ENCODE measurements around the gene PLEKHH1.
"Not testable (repeated sequence)": the region's sequence is repeated elsewhere in the genome, so short reads cannot be mapped to it uniquely, and the experiment has no call there.

Gene PLEKHH1

GRCh38 chr14:67583711-67584644, 50.9 kb downstream of the PLEKHH1 start:
- TF ChIP-seq CTCF (conservative IDR thresholded peaks at IDR 0.05; ENCODE audit: low read depth, low read length) = peak; percentile 77
- Histone ChIP-seq H2AFZ (ENCODE audit: low read depth) (no peak overlapping the region), H3K4me2 (no peak overlapping the region), H3K4me3 (IDR thresholded peaks at IDR 0.05; ENCODE audit: insufficient read depth, low read depth, low read length) (no peak overlapping the region), H3K9ac (no peak overlapping the region), H3K27ac (no peak overlapping the region), H3K4me1 (ENCODE audit: low read depth, poor library complexity, severe bottlenecking) (no peaks in the 10 kb centered on the region), H4K20me1 (ENCODE audit: insufficient read depth) (no peaks in the 10 kb centered on the region), H3K79me2 (ENCODE audit: insufficient read depth, low read depth) (no peaks in the 10 kb centered on the region), H3K36me3 (ENCODE audit: insufficient read depth) (no peaks in the 10 kb centered on the region), H3K27me3 (ENCODE audit: insufficient read depth, low read depth) (no peaks in the 10 kb centered on the region)

- TF ChIP-seq CTCF (conservative IDR thresholded peaks at IDR 0.05; ENCODE audit: low read depth, low read length) = no peak
- no peak overlapping the region for H3K9ac ChIP-seq
- H3K36me3 ChIP-seq (ENCODE audit: insufficient read depth) = no peaks in the 10 kb centered on the region
- H3K27me3 ChIP-seq (ENCODE audit: insufficient read depth, low read depth) = no peaks in the 10 kb centered on the region
- H3K4me2 ChIP-seq = no peak overlapping the region
- no peak overlapping the region for H2AFZ ChIP-seq (ENCODE audit: low read depth)
- no peaks in the 10 kb centered on the region for H3K4me1 ChIP-seq (ENCODE audit: low read depth, poor library complexity, severe bottlenecking)
- no peaks in the 10 kb centered on the region for H4K20me1 ChIP-seq (ENCODE audit: insufficient read depth)
- H3K79me2 ChIP-seq (ENCODE audit: insufficient read depth, low read depth) = no peaks in the 10 kb centered on the region
- no peak overlapping the region for H3K4me3 ChIP-seq (IDR thresholded peaks at IDR 0.05; ENCODE audit: insufficient read depth, low read depth, low read length)
- H3K27ac ChIP-seq = no peak overlapping the region
These were observed 51.9 kb downstream of the PLEKHH1 start for GRCh38 chr14:67584978-67585377.

- Histone ChIP-seq H3K79me2 (ENCODE audit: insufficient read depth, low read depth) (no peaks in the 10 kb centered on the region), H4K20me1 (ENCODE audit: insufficient read depth) (no peaks in the 10 kb centered on the region), H3K4me1 (ENCODE audit: low read depth, poor library complexity, severe bottlenecking) (no peaks in the 10 kb centered on the region), H3K27me3 (ENCODE audit: insufficient read depth, low read depth) (no peaks in the 10 kb centered on the region), H3K9ac (no peak overlapping the region), H3K4me2 (no peak overlapping the region), H3K4me3 (IDR thresholded peaks at IDR 0.05; ENCODE audit: insufficient read depth, low read depth, low read length) (no peak overlapping the region), H2AFZ (ENCODE audit: low read depth) (no peak overlapping the region), H3K27ac (no peak overlapping the region), H3K36me3 (ENCODE audit: insufficient read depth) (no peaks in the 10 kb centered on the region)
- no peak for TF ChIP-seq CTCF (conservative IDR thresholded peaks at IDR 0.05; ENCODE audit: low read depth, low read length)
These were observed 53.3 kb downstream of the PLEKHH1 start for GRCh38 chr14:67586369-67586768.

GRCh38 chr14:67589204-67589770, 56.2 kb downstream of the PLEKHH1 start:
- Histone ChIP-seq H3K27me3 (ENCODE audit: insufficient read depth, low read depth) (no peaks in the 10 kb centered on the region), H4K20me1 (ENCODE audit: insufficient read depth) (no peaks in the 10 kb centered on the region), H3K4me1 (ENCODE audit: low read depth, poor library complexity, severe bottlenecking) (no peaks in the 10 kb centered on the region), H3K36me3 (ENCODE audit: insufficient read depth) (no peaks in the 10 kb centered on the region), H3K4me3 (IDR thresholded peaks at IDR 0.05; ENCODE audit: insufficient read depth, low read depth, low read length) (no peak overlapping the region), H3K9ac (no peak overlapping the region), H3K4me2 (no peak overlapping the region), H3K27ac (no peak overlapping the region), H2AFZ (ENCODE audit: low read depth) (no peak overlapping the region), H3K79me2 (ENCODE audit: insufficient read depth, low read depth) (no peaks in the 10 kb centered on the region)
- TF ChIP-seq CTCF (conservative IDR thresholded peaks at IDR 0.05; ENCODE audit: low read depth, low read length) = no peak

- not testable (repeated sequence) for H3K27ac ChIP-seq; H3K79me2 ChIP-seq (ENCODE audit: insufficient read depth, low read depth); H3K4me2 ChIP-seq; H3K9ac ChIP-seq; H4K20me1 ChIP-seq (ENCODE audit: insufficient read depth); H3K4me1 ChIP-seq (ENCODE audit: low read depth, poor library complexity, severe bottlenecking); H3K4me3 ChIP-seq (IDR thresholded peaks at IDR 0.05; ENCODE audit: insufficient read depth, low read depth, low read length); H3K27me3 ChIP-seq (ENCODE audit: insufficient read depth, low read depth); H3K36me3 ChIP-seq (ENCODE audit: insufficient read depth); H2AFZ ChIP-seq (ENCODE audit: low read depth)
These were observed 60.6 kb downstream of the PLEKHH1 start for GRCh38 chr14:67593650-67594049.

Data from KMS-11 (cell line).